GM19238 (cell line): ENCODE data around the gene DAPK3.

ENCODE experiments used
- DNase-seq: peaks from one replicate; pipeline ENCODE4 v3.0.0; 2011; ENCODE audit warnings: low spot score; ENCODE audit not compliant: insufficient read length

DAPK3 gene

GRCh38 chr19:3919793-3920192 lies 51.1 kb downstream of the DAPK3 start:
- no peak for DNase-seq

GRCh38 chr19:3916033-3916432 lies 54.9 kb downstream of the DAPK3 start:
- DNase-seq = no peak

- no peak for DNase-seq
Measured at GRCh38 chr19:3914199-3914598, 56.7 kb downstream of the DAPK3 start.

GRCh38 chr19:3910105-3910504 lies 60.8 kb downstream of the DAPK3 start:
- DNase-seq = no peak
